WERI-Rb-1 (cell line): Measurements from ENCODE around the gene ACOT9.
A peak's percentile ranks its signal among the peaks of the same experiment; 100 is the strongest.

Source experiments
- DNase-seq: peaks from one replicate; pipeline ENCODE4 v3.0.0-alpha.2; 2020
- H3K27ac ChIP-seq: fragments of 250-450 bp; sonication (Bioruptor Pico); 2 replicates; pipeline ENCODE4 v1.5.1; 2020; ENCODE audit warnings: mild to moderate bottlenecking, moderate library complexity
- H3K27me3 ChIP-seq: fragments of 250-450 bp; sonication (Bioruptor Pico); 2 replicates; pipeline ENCODE4 v1.5.1; 2021; ENCODE audit warnings: mild to moderate bottlenecking, low read depth, moderate library complexity; ENCODE audit not compliant: insufficient read depth, severe bottlenecking
- H3K36me3 ChIP-seq: fragments of 250-450 bp; sonication (Bioruptor Pico); 2 replicates; pipeline ENCODE4 v1.5.1; 2020; ENCODE audit warnings: mild to moderate bottlenecking, moderate library complexity
- H3K4me3 ChIP-seq: 2 replicates; pipeline ENCODE4 v1.5.1; 2011; ENCODE audit warnings: low read depth, mild to moderate bottlenecking, control low read depth, low read length
- H3K9me3 ChIP-seq: fragments of 250-450 bp; sonication (Bioruptor Pico); 2 replicates; pipeline ENCODE4 v1.5.1; 2021; ENCODE audit warnings: mild to moderate bottlenecking, moderate library complexity; ENCODE audit not compliant: severe bottlenecking
- CTCF ChIP-seq: IDR thresholded peaks from 2 replicates; pipeline ENCODE4 v1.5.1; 2011; ENCODE audit warnings: low read depth, mild to moderate bottlenecking, control low read depth, inconsistent platforms, low read length

Gene ACOT9, protein sequence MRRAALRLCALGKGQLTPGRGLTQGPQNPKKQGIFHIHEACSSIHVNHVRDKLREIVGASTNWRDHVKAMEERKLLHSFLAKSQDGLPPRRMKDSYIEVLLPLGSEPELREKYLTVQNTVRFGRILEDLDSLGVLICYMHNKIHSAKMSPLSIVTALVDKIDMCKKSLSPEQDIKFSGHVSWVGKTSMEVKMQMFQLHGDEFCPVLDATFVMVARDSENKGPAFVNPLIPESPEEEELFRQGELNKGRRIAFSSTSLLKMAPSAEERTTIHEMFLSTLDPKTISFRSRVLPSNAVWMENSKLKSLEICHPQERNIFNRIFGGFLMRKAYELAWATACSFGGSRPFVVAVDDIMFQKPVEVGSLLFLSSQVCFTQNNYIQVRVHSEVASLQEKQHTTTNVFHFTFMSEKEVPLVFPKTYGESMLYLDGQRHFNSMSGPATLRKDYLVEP

GRCh38 chrX:23742697-23743622, at the start of gene ACOT9:
Gene ACOT9, minus strand, starts transcription at chrX:23743276. Its CDS starts 132 bp downstream, at chrX:23743144.
- Histone ChIP-seq H3K4me3 (peak within 1 kb of the TSS; percentile 70), H3K36me3 (no peaks in the 10 kb centered on the region), H3K27me3 (peaks cover 3% of the 10 kb centered on the region), H3K27ac (peak within 1 kb of the TSS; percentile 59), H3K9me3 (no peaks in the 10 kb centered on the region)
- peak; percentile 91 for DNase-seq
- TF ChIP-seq CTCF: no peak

GRCh38 chrX:23790155-23790497, 47.0 kb upstream of the ACOT9 start:
- H3K27ac ChIP-seq: no peak overlapping the region
- no peak for TF ChIP-seq CTCF
- no peaks in the 10 kb centered on the region for H3K36me3 ChIP-seq

GRCh38 chrX:23789386-23790154, 46.5 kb upstream of the ACOT9 start:
- Histone ChIP-seq H3K9me3 (no peaks in the 10 kb centered on the region), H3K36me3 (no peaks in the 10 kb centered on the region), H3K27me3 (peaks cover 3% of the 10 kb centered on the region), H3K27ac (no peak overlapping the region), H3K4me3 (no peak overlapping the region)
- no peak for DNase-seq
- TF ChIP-seq CTCF: no peak

More at GRCh38 chrX:23790155-23790497, 47.0 kb upstream of the ACOT9 start:
- no peak for DNase-seq
- H3K27me3 ChIP-seq: peaks cover 8% of the 10 kb centered on the region
- no peak overlapping the region for H3K4me3 ChIP-seq
- no peaks in the 10 kb centered on the region for H3K9me3 ChIP-seq

- no peaks in the 10 kb centered on the region for H3K36me3 ChIP-seq
- no peak for DNase-seq
- no peak overlapping the region for H3K4me3 ChIP-seq
- no peak overlapping the region for H3K27ac ChIP-seq
- no peak for TF ChIP-seq CTCF
- H3K9me3 ChIP-seq: no peaks in the 10 kb centered on the region
- peaks cover 3% of the 10 kb centered on the region for H3K27me3 ChIP-seq
Measured at GRCh38 chrX:23788946-23789345, 45.9 kb upstream of the ACOT9 start.

- H3K36me3 ChIP-seq: no peaks in the 10 kb centered on the region
- no peak for TF ChIP-seq CTCF
- H3K27me3 ChIP-seq: peaks cover 3% of the 10 kb centered on the region
- no peak overlapping the region for H3K4me3 ChIP-seq
- no peak for DNase-seq
- H3K27ac ChIP-seq: no peak overlapping the region
- no peaks in the 10 kb centered on the region for H3K9me3 ChIP-seq
Measured at GRCh38 chrX:23788521-23788920, 45.4 kb upstream of the ACOT9 start.
